GM21423 (cell line): ENCODE measurements around the gene PACS2.

Experiments used
- ATAC-seq: cut with Tn5 transposase; IDR thresholded peaks from one replicate; pipeline ENCODE4 v1.9.1; 2021; ENCODE audit warnings: mild to moderate bottlenecking, moderate library complexity; ENCODE audit not compliant: unreplicated experiment

Gene PACS2

DNA sequence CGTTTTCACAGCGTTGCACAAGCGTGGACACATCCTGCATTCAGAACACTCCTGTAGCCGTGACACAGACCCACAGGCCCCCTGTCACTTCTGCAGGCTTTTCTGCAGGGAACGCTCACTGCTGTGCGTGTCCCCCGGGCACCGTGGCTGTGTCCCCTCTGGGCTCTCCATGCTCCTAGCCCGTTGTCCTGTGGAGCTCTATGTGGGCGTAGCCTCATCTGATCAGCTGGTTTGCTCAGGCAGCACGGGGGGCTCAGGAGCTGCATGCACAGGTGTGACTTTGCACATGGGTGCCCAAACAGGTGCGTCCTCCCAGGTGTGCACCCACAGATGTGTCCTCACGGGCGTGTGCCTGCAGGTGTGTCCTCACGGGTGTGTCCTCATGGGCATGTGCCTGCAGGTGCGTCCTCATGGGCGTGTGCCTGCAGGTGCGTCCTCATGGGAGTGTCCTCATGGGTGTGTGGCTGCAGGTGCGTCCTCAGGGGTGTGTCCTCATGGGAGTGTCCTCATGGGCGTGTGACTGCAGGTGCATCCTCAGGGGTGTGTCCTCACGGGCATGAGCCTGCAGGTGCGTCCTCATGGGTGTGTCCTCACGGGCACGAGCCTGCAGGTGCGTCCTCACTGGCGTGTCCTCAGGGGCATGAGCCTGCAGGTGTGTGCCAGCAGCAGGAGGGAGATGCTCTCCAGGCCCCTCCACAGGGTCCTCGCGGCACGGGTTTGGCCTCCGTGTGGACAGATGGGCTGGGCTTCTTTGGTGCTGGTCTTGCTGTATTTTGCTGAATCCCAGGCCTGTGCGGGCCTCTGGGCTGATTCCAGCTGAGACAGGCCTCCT is 122.6 kb downstream of the PACS2 start:
- no peak for ATAC-seq

DNA sequence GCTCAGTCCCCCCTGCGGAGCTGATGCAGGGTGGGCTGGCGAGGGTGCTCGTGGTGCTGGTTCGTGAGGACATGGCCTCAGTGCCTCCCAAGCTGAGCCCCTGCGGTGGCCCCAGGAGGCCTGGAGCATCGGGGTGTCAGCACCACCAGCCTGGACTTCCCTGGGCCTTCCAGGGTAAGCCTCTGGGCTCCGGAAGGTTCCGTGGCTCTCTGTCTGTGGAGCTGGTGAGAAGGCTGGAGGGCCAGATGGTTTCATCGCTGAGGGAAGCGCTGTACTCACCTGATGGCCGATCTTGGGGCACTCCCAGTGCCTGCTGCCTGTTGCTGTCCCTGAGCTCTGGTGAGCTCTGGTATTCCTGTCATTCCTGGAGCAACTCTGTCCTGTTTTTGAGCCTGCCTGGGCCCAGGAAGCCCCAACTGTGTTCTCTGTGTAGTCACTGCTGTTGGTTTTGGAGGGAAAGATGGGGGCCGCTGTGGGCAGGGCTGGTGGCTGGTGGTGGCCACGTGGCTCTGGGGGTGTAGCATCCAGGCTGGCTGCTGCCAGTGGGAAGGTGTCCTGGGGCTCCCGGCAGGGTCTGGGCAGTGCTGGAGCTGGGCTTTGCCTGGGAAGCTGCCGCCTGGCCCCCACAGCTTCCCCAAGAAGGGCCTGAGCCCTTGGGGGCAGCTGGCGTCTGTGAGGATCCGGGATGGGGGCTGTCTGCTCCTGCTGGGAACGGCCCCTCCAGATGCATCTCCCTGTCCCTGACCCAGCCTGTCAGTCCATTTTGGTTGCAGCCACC is 123.4 kb downstream of the PACS2 start:
- no peak for ATAC-seq

DNA sequence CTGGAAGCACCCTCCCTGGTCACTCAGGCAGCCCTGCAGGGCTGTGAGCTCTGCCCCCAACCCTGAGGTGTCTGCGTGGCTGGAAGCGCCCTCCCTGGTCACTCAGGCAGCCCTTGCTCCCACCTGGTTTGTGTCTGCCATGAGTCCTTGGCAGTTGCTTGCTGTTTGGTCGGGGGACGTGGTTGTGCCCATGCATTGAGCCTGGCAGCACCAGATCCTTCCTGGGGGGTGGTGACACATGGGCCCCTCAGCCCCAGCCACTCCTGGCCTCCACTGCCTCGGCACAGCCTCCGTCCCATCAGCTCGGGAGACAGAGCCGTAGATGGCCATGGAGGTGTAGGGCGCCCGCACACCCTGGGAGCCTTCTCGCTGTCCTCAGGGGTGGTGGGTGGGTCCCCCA is 124.6 kb downstream of the PACS2 start:
- ATAC-seq = no peak

GRCh38 chr14:105439710-105440553 is 125.4 kb downstream of the PACS2 start:
- no peak for ATAC-seq

GRCh38 chr14:105440554-105440900 is 126.0 kb downstream of the PACS2 start:
- ATAC-seq = no peak

DNA sequence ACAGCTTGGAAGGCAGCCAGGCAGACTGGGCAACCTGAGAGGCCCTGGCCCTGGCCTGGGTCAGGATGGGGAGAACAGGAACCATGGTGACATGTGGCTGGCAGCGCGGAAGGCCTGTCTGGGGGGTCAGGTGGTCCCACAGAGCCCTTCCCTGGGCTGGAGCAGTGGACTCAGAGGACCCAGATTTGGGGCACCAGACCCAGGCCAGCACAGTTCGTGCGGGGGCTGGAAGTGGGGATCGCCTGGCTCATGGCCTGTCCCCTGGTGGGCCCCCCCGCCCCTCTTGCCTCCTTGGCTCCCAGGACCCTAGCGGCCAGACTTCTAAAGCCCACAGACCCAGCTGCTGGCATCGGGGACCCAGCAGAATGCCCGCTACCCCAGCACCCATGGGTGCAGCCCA is 126.4 kb downstream of the PACS2 start:
- no peak for ATAC-seq

- no peak for ATAC-seq
These were observed 127.6 kb downstream of the PACS2 start for GRCh38 chr14:105442125-105442524.

DNA sequence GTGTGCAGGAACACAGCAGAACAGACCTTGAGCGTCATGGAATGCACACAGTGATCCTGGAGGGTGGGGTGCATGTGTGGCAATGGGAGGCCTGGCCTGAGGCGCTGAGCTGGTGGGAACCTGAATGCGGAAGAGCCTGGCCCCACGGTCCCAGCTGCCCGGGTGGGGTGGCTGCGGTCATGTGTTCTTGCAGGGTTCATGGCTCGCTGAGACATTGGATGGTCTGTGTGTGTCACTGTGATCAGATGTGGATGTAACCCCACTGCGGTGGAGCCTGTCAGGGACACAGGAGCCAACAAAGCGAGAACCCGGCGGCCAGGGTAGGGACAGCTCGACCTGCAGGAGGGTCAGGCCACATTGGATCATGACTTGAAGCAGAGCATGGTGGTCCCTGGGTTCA is 128.3 kb downstream of the PACS2 start:
- no peak for ATAC-seq

- no peak for ATAC-seq
These were observed 130.3 kb downstream of the PACS2 start for GRCh38 chr14:105444859-105445258.

GRCh38 chr14:105445290-105445689 is 130.7 kb downstream of the PACS2 start:
- no peak for ATAC-seq

- ATAC-seq = no peak
These were observed 131.6 kb downstream of the PACS2 start for GRCh38 chr14:105445901-105446845.

GRCh38 chr14:105446971-105447370 is 132.4 kb downstream of the PACS2 start:
- no peak for ATAC-seq
